Measurements from ENCODE around the gene FERMT3. TPM values are rescaled to one million over a fixed set of nuclear protein-coding genes. Genes with fewer than 3 reads are reported as not detected.

FERMT3 gene
- total and polyA plus RNA-seq, 2 of the 8 experiments (the other 6 are each of a cell fraction or from before 2014, with no cell fraction given), result 1.4 to 3.7 TPM

DNA sequence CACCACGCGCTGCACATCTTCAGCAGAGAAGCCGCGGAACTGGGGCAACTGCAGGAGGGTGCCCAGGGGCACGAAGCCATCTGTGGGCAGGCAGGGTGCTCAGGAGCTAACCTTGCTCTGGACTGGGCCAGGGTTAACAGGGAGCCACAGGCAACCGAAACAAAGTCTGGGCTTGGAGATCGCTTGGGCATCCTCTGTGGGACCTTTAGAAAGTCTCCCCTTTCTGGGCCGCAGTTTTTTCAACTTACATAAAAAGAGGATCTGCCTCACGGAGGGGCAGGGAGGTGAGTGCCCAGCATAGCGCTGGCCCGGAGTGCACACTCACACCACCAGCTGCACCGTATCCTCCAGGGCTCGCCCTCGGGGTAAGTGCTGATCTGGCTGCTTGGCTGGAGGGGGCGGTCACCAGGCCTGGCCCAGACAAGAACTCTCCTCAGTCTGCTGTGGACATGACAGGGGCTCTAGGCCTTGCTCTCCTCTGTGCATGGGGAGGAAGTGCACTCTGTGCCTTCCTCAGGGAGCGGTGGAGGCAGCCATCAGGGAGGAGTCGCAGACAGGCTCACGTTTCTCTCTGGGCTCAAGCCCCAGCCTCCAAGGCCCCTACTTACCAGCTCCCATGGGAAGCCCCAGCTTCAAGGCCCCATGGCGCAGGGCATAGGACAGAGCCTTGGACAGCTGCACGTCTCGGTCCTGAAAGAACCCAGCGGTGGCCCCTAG is 18.5 kb downstream of the FERMT3 start:
- H3K79me1 ChIP-seq (ENCODE audit: low read depth, low read length), result no peaks in the 10 kb centered on the region
- no peak overlapping the region for H2BK20ac ChIP-seq (ENCODE audit: low read length)
- H3K18ac ChIP-seq (ENCODE audit: extremely low read depth, low read length), result peak overlapping the region; percentile 96; the same call in 1 of the 2 replicates
- no peak overlapping the region for H2BK120ac ChIP-seq (replicated peaks; ENCODE audit: low read depth, low read length)
- H2BK5ac ChIP-seq (ENCODE audit: low read depth, low read length), result peak overlapping the region; percentile 95
- no peak overlapping the region for H4K5ac ChIP-seq (ENCODE audit: insufficient read length, low read depth, low read length)
- H3K4ac ChIP-seq (replicated peaks; ENCODE audit: insufficient read length, low read depth, low read length), result no peak overlapping the region
- H3K23me2 ChIP-seq (ENCODE audit: low read depth, low read length), result peaks cover 10% of the 10 kb centered on the region; the same call in 1 of the 2 replicates
- no peak overlapping the region for H3K14ac ChIP-seq (ENCODE audit: insufficient read length)
- no peak overlapping the region for H3K56ac ChIP-seq (replicated peaks; ENCODE audit: insufficient read length, low read depth, low read length)
- peak overlapping the region; percentile 92; the same call in 1 of the 2 replicates for H2BK15ac ChIP-seq (ENCODE audit: low read length)
- CTCF ChIA-PET (ENCODE audit: partially characterized antibody), result interaction anchor here (0.7 to 6.5 kb wide), 10 partner anchors 8 to 79 kb away, joined by 3 to 64 read pairs (median 6); partner anchors contain the start of genes FERMT3 and PLCB3
- no peak for FAIRE-seq
- H4K20me1 ChIP-seq (replicated peaks in 1 of 2; ENCODE audit: control insufficient read depth in 1 of 2, insufficient read depth in 2 of 2, low read length in 2 of 2), result peaks cover under 1 to 9% of the 10 kb centered on the region in 2 experiments
- 81% methylated on average over 22 of the region's 22 CpGs; no CpG with 5 or more reads in 1 of the 2 experiments for WGBS, 2 experiments (ENCODE audit: extremely low coverage in 1 of 2, insufficient coverage in 1 of 2, insufficient read length in 1 of 2, insufficient replicate concordance in 2 of 2, low coverage in 1 of 2, low lambda C conversion rate in 2 of 2, missing lambda C conversion rate in 1 of 2)
- no peak overlapping the region for H2BK12ac ChIP-seq (ENCODE audit: low read depth, low read length)
- no peaks in the 10 kb centered on the region for H3K79me2 ChIP-seq (ENCODE audit: control insufficient read depth in 1 of 2, insufficient read depth in 2 of 2, low read length in 2 of 2)
- H3K9me3 ChIP-seq (ENCODE audit: insufficient read depth in 2 of 2, low read depth in 1 of 2, low read length in 1 of 2), result no peaks in the 10 kb centered on the region
- peaks cover 0 to 23% (median 14%) of the 10 kb centered on the region in 4 experiments; a peak in 6 of 7 replicates for H3K4me1 ChIP-seq (replicated peaks in 1 of 4; ENCODE audit: control insufficient read depth in 3 of 4, insufficient read depth in 4 of 4, low read length in 3 of 4)
- no peak overlapping the region for H3K23ac ChIP-seq (ENCODE audit: insufficient read length)
- peak in 1 of 2 experiments; percentile 61 for DNase-seq (ENCODE audit: low read depth in 1 of 2, low spot score in 2 of 2)
- H4K8ac ChIP-seq (ENCODE audit: extremely low read depth, insufficient read depth, low read length), result no peak overlapping the region
- no peak overlapping the region for H2AFZ ChIP-seq (ENCODE audit: low read length)
- POLR2A ChIA-PET (ENCODE audit: partially characterized antibody), result interaction anchor here (0.8 to 14.1 kb wide), 11 partner anchors 12 to 92 kb away, joined by 3 to 253 read pairs (median 9); partner anchors contain the start of genes FERMT3, FKBP2, PLCB3 and PPP1R14B
- H2AK5ac ChIP-seq (ENCODE audit: low read depth, low read length), result no peak overlapping the region
- no peaks in the 10 kb centered on the region for H3K27me3 ChIP-seq (replicated peaks in 1 of 4; ENCODE audit: control insufficient read depth in 3 of 4, extremely low read depth in 1 of 4, insufficient read depth in 3 of 4, low read length in 3 of 4)
- no peak overlapping the region for H3K27ac ChIP-seq (ENCODE audit: low read depth, low read length)
- peaks cover 0 to 9% (median 5%) of the 10 kb centered on the region in 4 experiments; a peak in 4 of 8 replicates for H3K36me3 ChIP-seq (ENCODE audit: control insufficient read depth in 2 of 4, insufficient read depth in 4 of 4, low read length in 3 of 4)
- H3K4me2 ChIP-seq (ENCODE audit: insufficient read depth in 1 of 2, low read depth in 2 of 2, low read length in 2 of 2), result peak overlapping the region; percentile 72 to 93
- H3K9ac ChIP-seq (replicated peaks in 1 of 4; ENCODE audit: extremely low read depth in 1 of 4, low read depth in 3 of 4, low read length in 3 of 4), result no peak overlapping the region
- H4K91ac ChIP-seq (replicated peaks; ENCODE audit: insufficient read length, low read length), result no peak overlapping the region
- peak overlapping the region; percentile 63 to 90 (median 84) for H3K4me3 ChIP-seq (ENCODE audit: extremely low read depth in 1 of 4, insufficient read depth in 2 of 4, low read depth in 3 of 4, low read length in 4 of 4)
- no peak for TF ChIP-seq BRCA1 (IDR thresholded peaks at IDR 0.05; ENCODE audit: low read depth, low read length)
- TF ChIP-seq KDM5A (IDR thresholded peaks at IDR 0.05; ENCODE audit: low read length), result no peak
- no peak for TF ChIP-seq TEAD4 (IDR thresholded peaks at IDR 0.05; ENCODE audit: low read depth, low read length)
- no peak for TF ChIP-seq SP4 (IDR thresholded peaks at IDR 0.05; ENCODE audit: low read length)
- TF ChIP-seq RFX5 (IDR thresholded peaks at IDR 0.05; ENCODE audit: borderline replicate concordance, low read depth, low read length), result no peak
- TF ChIP-seq KDM4A (IDR thresholded peaks at IDR 0.05; ENCODE audit: low read depth, low read length, severe bottlenecking), result no peak
- TF ChIP-seq ASH2L (IDR thresholded peaks at IDR 0.05; ENCODE audit: low read length), result no peak
- no peak for TF ChIP-seq SIN3A (conservative IDR thresholded peaks at IDR 0.05 in 1 of 2, IDR thresholded peaks at IDR 0.05 in 1 of 2; ENCODE audit: low read depth in 1 of 2, low read length in 2 of 2)
- TF ChIP-seq, protein P1, sequence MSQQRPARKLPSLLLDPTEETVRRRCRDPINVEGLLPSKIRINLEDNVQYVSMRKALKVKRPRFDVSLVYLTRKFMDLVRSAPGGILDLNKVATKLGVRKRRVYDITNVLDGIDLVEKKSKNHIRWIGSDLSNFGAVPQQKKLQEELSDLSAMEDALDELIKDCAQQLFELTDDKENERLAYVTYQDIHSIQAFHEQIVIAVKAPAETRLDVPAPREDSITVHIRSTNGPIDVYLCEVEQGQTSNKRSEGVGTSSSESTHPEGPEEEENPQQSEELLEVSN (IDR thresholded peaks at IDR 0.05), result no peak
- TF ChIP-seq POLR2A (IDR thresholded peaks at IDR 0.05; ENCODE audit: control extremely low read depth in 1 of 2, low read depth in 2 of 2, low read length in 2 of 2), result no peak
- no peak for TF ChIP-seq NANOG (IDR thresholded peaks at IDR 0.05; ENCODE audit: insufficient read depth, low read depth, low read length, poor library complexity, severe bottlenecking)
- no peak for TF ChIP-seq YY1 (IDR thresholded peaks at IDR 0.05; ENCODE audit: low read depth, low read length)

Data from H1 (cell line).